ENCODE results near the gene KRTCAP2. TPM values are rescaled to one million over a fixed set of nuclear protein-coding genes. Genes with fewer than 3 reads are reported as not detected.
A peak's percentile ranks its signal among the peaks of the same experiment; 100 is the strongest.
"Not testable (repeated sequence)": the region's sequence is repeated elsewhere in the genome, so short reads cannot be mapped to it uniquely, and the experiment has no call there.

KRTCAP2 gene
- polyA plus RNA-seq, 2 donors, result 161 to 260 TPM

DNA sequence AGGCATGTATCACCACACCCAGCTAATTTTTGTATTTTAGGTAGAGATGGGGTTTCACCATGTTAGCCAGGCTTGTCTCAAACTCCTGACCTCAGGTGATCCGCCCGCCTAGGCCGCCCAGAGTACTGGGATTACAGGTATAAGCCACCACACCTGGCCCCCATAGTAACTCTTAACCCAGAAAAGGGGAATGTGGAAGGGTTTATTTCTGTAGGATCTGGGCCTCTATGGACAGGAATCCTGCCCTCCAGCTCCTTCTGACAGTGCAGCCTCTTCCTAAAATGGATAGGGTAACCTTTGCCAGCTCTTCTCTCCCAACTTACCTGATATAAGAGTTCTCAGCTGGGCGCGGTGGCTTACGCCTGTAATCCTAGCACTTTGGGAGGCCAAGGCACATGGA is 10.5 kb downstream of the KRTCAP2 start:
- not testable (repeated sequence) for H3K9me3 ChIP-seq (ENCODE audit: control insufficient read depth in 2 of 2, insufficient read depth in 1 of 2, low read depth in 1 of 2, low read length in 1 of 2); H3K27ac ChIP-seq (ENCODE audit: low read depth in 2 of 2, low read length in 1 of 2); H3K36me3 ChIP-seq (ENCODE audit: control insufficient read depth in 2 of 2, insufficient read depth in 2 of 2, low read length in 1 of 2); H3K27me3 ChIP-seq (ENCODE audit: control insufficient read depth in 1 of 2, insufficient read depth in 2 of 2, low read length in 2 of 2); H3K4me1 ChIP-seq (ENCODE audit: control insufficient read depth in 2 of 2, insufficient read depth in 2 of 2, low read length in 1 of 2); H3K4me3 ChIP-seq (ENCODE audit: low read depth in 1 of 2, low read length in 2 of 2)
- 96 to 99% methylated on average over 6 of the region's 6 CpGs for WGBS, 2 donors

DNA sequence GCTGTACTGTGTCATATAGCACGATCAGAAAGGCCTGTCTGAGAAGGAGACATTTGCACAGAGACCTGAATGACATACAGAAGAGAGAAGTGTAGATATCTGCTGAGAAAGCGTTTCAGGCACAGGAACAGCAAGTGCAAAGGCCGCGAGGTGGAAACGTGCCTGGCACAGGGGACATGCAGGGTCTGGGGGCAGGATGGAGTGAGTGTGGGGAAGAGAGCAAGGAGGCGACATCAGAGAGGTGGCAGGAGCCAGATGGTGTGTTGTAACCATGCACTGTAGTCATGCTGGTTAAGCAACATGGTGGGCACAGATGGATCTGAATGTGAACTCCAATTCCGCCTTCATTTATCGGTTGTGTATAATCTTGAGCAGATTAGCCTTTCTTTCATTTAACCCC is 13.0 kb downstream of the KRTCAP2 start:
- no peak overlapping the region for H3K27ac ChIP-seq (ENCODE audit: low read depth in 2 of 2, low read length in 1 of 2)
- H3K4me3 ChIP-seq (ENCODE audit: low read depth in 1 of 2, low read length in 2 of 2), result no peak overlapping the region
- H3K4me1 ChIP-seq (ENCODE audit: control insufficient read depth in 2 of 2, insufficient read depth in 2 of 2, low read length in 1 of 2), result no peaks in the 10 kb centered on the region
- H3K9me3 ChIP-seq (ENCODE audit: control insufficient read depth in 2 of 2, insufficient read depth in 1 of 2, low read depth in 1 of 2, low read length in 1 of 2), result no peaks in the 10 kb centered on the region
- H3K36me3 ChIP-seq (ENCODE audit: control insufficient read depth in 2 of 2, insufficient read depth in 2 of 2, low read length in 1 of 2), result no peaks in the 10 kb centered on the region
- 80 to 86% methylated on average over 8 of the region's 8 CpGs for WGBS, 2 donors
- no peaks in the 10 kb centered on the region for H3K27me3 ChIP-seq (ENCODE audit: control insufficient read depth in 1 of 2, insufficient read depth in 2 of 2, low read length in 2 of 2)

DNA sequence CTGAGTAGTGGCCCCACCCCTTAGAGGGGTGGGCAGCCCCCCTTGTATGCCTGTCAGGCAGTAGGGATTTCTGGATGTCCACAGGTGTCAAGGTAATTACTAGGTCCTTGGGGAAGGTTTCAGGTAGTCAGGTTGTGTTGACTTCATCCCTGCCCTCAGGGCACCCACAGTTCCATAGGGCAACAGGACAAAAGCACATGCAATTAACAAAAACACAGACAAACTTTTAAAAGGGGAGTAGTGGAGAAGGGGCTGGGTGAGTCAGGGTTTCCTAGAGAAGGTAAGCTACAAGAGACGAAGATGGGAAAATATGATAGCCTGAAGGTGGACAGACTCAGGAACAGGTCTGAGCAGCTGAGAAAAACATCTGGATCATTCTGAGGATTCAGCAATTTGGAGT is 14.1 kb downstream of the KRTCAP2 start:
- H3K4me1 ChIP-seq (ENCODE audit: control insufficient read depth in 2 of 2, insufficient read depth in 2 of 2, low read length in 1 of 2), result no peaks in the 10 kb centered on the region
- no peaks in the 10 kb centered on the region for H3K9me3 ChIP-seq (ENCODE audit: control insufficient read depth in 2 of 2, insufficient read depth in 1 of 2, low read depth in 1 of 2, low read length in 1 of 2)
- H3K27ac ChIP-seq (ENCODE audit: low read depth in 2 of 2, low read length in 1 of 2), result no peak overlapping the region
- H3K36me3 ChIP-seq (ENCODE audit: control insufficient read depth in 2 of 2, insufficient read depth in 2 of 2, low read length in 1 of 2), result no peaks in the 10 kb centered on the region
- H3K27me3 ChIP-seq (ENCODE audit: control insufficient read depth in 1 of 2, insufficient read depth in 2 of 2, low read length in 2 of 2), result no peaks in the 10 kb centered on the region
- H3K4me3 ChIP-seq (ENCODE audit: low read depth in 1 of 2, low read length in 2 of 2), result no peak overlapping the region
- WGBS, 2 donors, result 56 to 78% methylated on average over 1 of the region's 1 CpG

DNA sequence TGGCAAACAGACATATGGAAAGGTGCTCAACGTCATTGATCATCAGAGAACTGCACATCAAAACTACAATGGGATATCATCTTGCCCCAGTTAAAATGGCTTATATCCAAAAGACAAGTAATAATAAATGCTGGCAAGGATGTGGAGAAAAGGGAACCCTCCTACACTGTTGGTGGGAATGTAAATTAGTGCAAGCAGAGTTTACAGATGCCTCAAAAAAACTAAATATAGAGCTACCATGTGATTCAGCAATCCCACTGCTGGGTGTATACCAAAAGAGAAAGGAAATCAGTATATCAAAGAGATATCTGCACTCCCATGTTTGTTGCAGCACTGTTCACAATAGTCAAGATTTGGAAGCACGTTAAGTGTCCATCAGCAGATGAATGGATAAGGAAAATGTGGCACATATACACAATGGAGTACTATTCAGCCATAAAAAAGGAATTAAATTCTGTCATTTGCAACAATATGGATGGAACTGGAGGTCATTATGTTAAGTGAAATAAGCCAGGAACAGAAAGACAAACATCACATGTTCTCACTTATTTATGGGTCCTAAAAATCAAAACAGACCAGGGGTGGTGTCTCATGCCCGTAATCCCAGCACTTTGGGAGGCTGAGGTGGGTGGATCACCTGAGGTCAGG is 17.0 kb downstream of the KRTCAP2 start:
- not testable (repeated sequence) for H3K27ac ChIP-seq (ENCODE audit: low read depth in 2 of 2, low read length in 1 of 2); H3K4me1 ChIP-seq (ENCODE audit: control insufficient read depth in 2 of 2, insufficient read depth in 2 of 2, low read length in 1 of 2); H3K9me3 ChIP-seq (ENCODE audit: control insufficient read depth in 2 of 2, insufficient read depth in 1 of 2, low read depth in 1 of 2, low read length in 1 of 2); H3K36me3 ChIP-seq (ENCODE audit: control insufficient read depth in 2 of 2, insufficient read depth in 2 of 2, low read length in 1 of 2); H3K4me3 ChIP-seq (ENCODE audit: low read depth in 1 of 2, low read length in 2 of 2); H3K27me3 ChIP-seq (ENCODE audit: control insufficient read depth in 1 of 2, insufficient read depth in 2 of 2, low read length in 2 of 2)
- 66 to 67% methylated on average over 3 of the region's 3 CpGs for WGBS, 2 donors

DNA sequence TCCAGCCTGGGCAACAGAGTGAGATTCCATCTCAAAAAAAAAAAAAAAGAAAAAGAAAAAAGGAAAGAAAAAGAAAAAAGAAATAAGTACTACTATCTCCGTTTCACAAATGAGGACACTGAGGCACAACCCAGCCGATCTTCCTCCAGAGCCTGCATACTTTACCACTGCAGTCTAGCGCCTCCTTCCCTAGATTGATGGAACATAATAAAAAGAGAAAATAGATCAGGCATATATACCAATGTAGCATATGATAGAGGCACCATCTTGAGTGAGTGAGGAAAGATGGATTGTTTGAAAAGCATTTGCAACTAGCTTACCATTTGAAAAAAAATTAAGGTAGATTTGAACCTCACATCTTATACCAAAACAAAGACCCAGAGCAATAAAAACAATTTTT is 27.6 kb downstream of the KRTCAP2 start:
- 82 to 86% methylated on average over 3 of the region's 3 CpGs for WGBS, 2 donors
- Histone ChIP-seq H3K27ac (ENCODE audit: low read depth in 2 of 2, low read length in 1 of 2) (no peak overlapping the region), H3K9me3 (ENCODE audit: control insufficient read depth in 2 of 2, insufficient read depth in 1 of 2, low read depth in 1 of 2, low read length in 1 of 2) (no peaks in the 10 kb centered on the region), H3K4me3 (ENCODE audit: low read depth in 1 of 2, low read length in 2 of 2) (no peak overlapping the region), H3K4me1 (ENCODE audit: control insufficient read depth in 2 of 2, insufficient read depth in 2 of 2, low read length in 1 of 2) (peaks cover 0 to under 1% of the 10 kb centered on the region in 2 donors), H3K27me3 (ENCODE audit: control insufficient read depth in 1 of 2, insufficient read depth in 2 of 2, low read length in 2 of 2) (no peaks in the 10 kb centered on the region), H3K36me3 (ENCODE audit: control insufficient read depth in 2 of 2, insufficient read depth in 2 of 2, low read length in 1 of 2) (no peaks in the 10 kb centered on the region)

DNA sequence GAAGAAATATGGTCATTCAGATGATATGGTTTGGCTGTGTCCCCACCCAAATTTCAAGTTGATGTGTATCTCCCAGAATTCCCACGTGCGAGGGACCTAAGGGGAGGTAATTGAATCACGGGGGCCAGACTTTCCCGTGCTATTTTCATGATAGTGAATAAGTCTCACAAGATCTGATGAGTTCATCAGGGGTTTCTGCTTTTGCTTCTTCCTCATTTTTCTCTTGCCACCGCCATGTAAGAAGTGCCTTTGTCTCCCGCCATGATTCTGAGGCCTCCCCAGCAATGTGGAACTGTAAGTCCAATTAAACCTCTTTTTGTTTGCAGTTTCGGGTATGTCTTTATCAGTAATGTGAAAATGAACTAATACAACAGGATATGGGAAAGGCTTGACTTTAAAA is 31.4 kb downstream of the KRTCAP2 start:
- Histone ChIP-seq H3K4me1 (ENCODE audit: control insufficient read depth in 2 of 2, insufficient read depth in 2 of 2, low read length in 1 of 2) (peaks cover 4 to 7% of the 10 kb centered on the region in 2 donors), H3K36me3 (ENCODE audit: control insufficient read depth in 2 of 2, insufficient read depth in 2 of 2, low read length in 1 of 2) (no peaks in the 10 kb centered on the region), H3K9me3 (ENCODE audit: control insufficient read depth in 2 of 2, insufficient read depth in 1 of 2, low read depth in 1 of 2, low read length in 1 of 2) (no peaks in the 10 kb centered on the region), H3K27ac (ENCODE audit: low read depth in 2 of 2, low read length in 1 of 2) (no peak overlapping the region), H3K4me3 (ENCODE audit: low read depth in 1 of 2, low read length in 2 of 2) (no peak overlapping the region), H3K27me3 (ENCODE audit: control insufficient read depth in 1 of 2, insufficient read depth in 2 of 2, low read length in 2 of 2) (no peaks in the 10 kb centered on the region)
- 84 to 85% methylated on average over 7 of the region's 7 CpGs for WGBS, 2 donors

DNA sequence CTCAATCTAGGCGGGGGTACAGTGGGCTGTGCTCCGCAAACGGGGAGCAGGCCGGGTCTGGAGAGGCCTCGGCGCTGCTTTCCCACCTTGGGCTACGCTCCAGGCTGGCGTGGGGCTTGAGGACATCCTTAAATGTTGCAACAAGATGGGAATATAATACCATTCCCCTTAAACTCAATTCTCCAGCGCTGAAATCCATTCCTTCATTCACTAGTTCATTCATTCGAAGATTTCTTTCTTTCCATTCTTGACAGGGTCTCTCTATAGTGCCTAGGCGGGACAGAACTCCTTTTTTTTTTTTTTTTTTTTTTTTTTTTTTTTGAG is 32.5 kb downstream of the KRTCAP2 start:
- Histone ChIP-seq H3K27ac (ENCODE audit: low read depth in 2 of 2, low read length in 1 of 2) (peak overlapping the region in 1 of 2 donors; percentile 90), H3K9me3 (ENCODE audit: control insufficient read depth in 2 of 2, insufficient read depth in 1 of 2, low read depth in 1 of 2, low read length in 1 of 2) (no peaks in the 10 kb centered on the region), H3K36me3 (ENCODE audit: control insufficient read depth in 2 of 2, insufficient read depth in 2 of 2, low read length in 1 of 2) (no peaks in the 10 kb centered on the region), H3K27me3 (ENCODE audit: control insufficient read depth in 1 of 2, insufficient read depth in 2 of 2, low read length in 2 of 2) (no peaks in the 10 kb centered on the region), H3K4me3 (ENCODE audit: low read depth in 1 of 2, low read length in 2 of 2) (peak overlapping the region; percentile 76 to 88), H3K4me1 (ENCODE audit: control insufficient read depth in 2 of 2, insufficient read depth in 2 of 2, low read length in 1 of 2) (peaks cover 4 to 8% of the 10 kb centered on the region in 2 donors)
- 6% methylated on average over 11 of the region's 11 CpGs for WGBS, 2 donors

DNA sequence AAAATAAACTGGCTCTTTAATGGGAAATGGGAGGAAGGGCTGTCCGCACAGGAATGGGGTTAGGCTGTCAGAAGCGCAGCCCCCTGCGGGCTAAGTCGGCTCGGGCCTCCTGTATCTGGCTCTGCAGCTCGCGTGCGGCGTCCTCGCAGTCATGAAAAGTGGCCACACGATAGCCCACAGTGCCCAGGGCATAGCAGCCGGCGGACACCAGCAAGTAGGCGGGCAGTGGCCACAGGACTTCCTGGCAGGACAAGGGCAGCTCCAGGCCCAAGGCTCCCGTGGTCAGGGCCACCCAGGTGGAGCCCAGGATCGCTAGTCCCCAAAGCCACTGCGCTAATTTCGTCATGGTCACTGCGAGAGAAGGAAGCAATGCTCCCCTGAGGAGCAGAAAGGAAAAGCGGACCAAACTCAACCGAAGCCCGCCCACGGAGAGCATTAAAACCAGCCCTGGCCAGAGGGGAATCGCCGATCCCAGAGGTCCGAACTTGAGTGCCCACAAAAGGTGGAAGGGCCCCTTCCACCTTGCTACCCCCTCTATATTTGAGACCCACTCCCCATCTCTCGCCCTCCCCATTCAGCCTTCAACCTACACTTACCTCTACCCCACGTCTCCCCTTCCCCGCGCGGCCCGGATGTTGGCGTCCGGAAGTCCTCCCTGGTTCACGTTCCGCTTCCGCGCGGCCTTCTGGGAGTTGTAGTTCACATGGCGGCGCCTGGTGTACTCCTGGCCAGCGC is 33.0 kb downstream of the KRTCAP2 start, which contains the start of gene DPM3:
DPM3 (minus strand) TSS at position 637 of the 735 bp plus-strand sequence; CDS start at position 346, 291 bp downstream.
- H3K27me3 ChIP-seq (ENCODE audit: control insufficient read depth in 1 of 2, insufficient read depth in 2 of 2, low read length in 2 of 2), result no peaks in the 10 kb centered on the region
- H3K4me3 ChIP-seq (ENCODE audit: low read depth in 1 of 2, low read length in 2 of 2), result peak within 1 kb of the TSS; percentile 76 to 88
- peak within 1 kb of the TSS; percentile 84 to 90 for H3K27ac ChIP-seq (ENCODE audit: low read depth in 2 of 2, low read length in 1 of 2)
- no peaks in the 10 kb centered on the region for H3K36me3 ChIP-seq (ENCODE audit: control insufficient read depth in 2 of 2, insufficient read depth in 2 of 2, low read length in 1 of 2)
- peaks cover 5 to 8% of the 10 kb centered on the region in 2 donors for H3K4me1 ChIP-seq (ENCODE audit: control insufficient read depth in 2 of 2, insufficient read depth in 2 of 2, low read length in 1 of 2)
- H3K9me3 ChIP-seq (ENCODE audit: control insufficient read depth in 2 of 2, insufficient read depth in 1 of 2, low read depth in 1 of 2, low read length in 1 of 2), result no peaks in the 10 kb centered on the region
- 1% methylated on average over 42 of the region's 42 CpGs for WGBS, 2 donors

DNA sequence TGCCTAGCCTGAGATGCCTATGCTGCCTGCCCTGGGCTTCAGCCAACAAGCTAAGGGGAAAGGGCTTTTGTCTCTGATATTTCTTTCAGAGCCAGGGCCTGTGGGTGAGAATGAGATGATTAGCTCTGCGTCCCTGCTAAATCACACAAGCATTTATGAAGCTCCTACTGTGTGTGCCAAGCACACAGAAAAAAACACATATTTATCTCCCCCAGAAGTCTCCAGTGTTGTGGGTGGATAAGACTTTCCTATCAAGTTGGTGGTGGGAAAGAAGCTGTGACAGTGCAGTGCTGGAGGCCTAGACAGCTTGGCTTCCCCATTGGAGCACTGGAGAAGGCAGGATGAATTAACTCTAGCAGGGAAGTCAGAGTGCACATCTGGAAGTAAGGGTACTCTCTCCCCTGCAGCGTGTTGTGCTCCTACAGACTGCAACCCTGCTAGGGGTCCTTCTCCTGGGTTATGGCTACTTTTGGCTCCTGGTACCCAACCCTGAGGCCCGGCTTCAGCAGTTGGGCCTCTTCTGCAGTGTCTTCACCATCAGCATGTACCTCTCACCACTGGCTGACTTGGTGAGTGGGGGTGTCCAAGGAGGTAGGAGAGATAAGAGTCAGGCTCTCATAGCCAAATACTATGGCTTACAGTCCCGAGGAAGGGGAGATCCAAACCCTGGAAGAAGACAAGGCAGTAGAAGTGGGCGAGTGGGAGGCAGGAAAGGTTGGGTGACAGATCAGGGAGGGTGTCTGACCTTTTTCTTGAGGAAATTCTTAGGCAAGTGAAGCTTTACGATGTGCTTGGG is 35.8 kb downstream of the KRTCAP2 start:
- Histone ChIP-seq H3K27me3 (ENCODE audit: control insufficient read depth in 1 of 2, insufficient read depth in 2 of 2, low read length in 2 of 2) (no peaks in the 10 kb centered on the region), H3K4me3 (ENCODE audit: low read depth in 1 of 2, low read length in 2 of 2) (no peak overlapping the region), H3K36me3 (ENCODE audit: control insufficient read depth in 2 of 2, insufficient read depth in 2 of 2, low read length in 1 of 2) (peaks cover 5 to 17% of the 10 kb centered on the region in 2 donors), H3K9me3 (ENCODE audit: control insufficient read depth in 2 of 2, insufficient read depth in 1 of 2, low read depth in 1 of 2, low read length in 1 of 2) (no peaks in the 10 kb centered on the region), H3K4me1 (ENCODE audit: control insufficient read depth in 2 of 2, insufficient read depth in 2 of 2, low read length in 1 of 2) (peaks cover 13 to 19% of the 10 kb centered on the region in 2 donors), H3K27ac (ENCODE audit: low read depth in 2 of 2, low read length in 1 of 2) (peak overlapping the region; percentile 74 to 75)
- 83 to 89% methylated on average over 6 of the region's 6 CpGs for WGBS, 2 donors

Measured in esophagus (tissue), 2 donors.